ENCODE data around the gene HUNK.

DNA sequence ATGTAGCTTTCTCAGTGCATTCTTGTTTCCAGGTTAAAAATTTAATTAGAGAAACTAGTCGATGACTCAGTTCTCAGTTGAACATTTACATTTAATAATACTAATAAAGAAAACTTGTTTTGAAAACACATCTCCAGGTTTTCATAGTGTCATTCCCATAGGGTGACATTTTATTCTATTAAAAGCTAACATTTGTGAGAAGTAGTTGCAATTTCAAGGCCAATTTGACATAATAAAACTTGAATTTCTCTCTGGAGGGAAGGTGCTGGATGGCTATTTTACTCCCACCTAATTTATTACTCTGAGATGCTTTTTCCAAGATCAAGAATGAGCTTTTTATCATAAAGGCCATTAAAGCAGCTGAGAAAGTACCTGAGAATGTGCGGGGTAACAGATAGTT is 16.6 kb downstream of the HUNK start:
- TF ChIP-seq POLR2A (IDR thresholded peaks at IDR 0.05), result no peak
- TF ChIP-seq, protein P1, sequence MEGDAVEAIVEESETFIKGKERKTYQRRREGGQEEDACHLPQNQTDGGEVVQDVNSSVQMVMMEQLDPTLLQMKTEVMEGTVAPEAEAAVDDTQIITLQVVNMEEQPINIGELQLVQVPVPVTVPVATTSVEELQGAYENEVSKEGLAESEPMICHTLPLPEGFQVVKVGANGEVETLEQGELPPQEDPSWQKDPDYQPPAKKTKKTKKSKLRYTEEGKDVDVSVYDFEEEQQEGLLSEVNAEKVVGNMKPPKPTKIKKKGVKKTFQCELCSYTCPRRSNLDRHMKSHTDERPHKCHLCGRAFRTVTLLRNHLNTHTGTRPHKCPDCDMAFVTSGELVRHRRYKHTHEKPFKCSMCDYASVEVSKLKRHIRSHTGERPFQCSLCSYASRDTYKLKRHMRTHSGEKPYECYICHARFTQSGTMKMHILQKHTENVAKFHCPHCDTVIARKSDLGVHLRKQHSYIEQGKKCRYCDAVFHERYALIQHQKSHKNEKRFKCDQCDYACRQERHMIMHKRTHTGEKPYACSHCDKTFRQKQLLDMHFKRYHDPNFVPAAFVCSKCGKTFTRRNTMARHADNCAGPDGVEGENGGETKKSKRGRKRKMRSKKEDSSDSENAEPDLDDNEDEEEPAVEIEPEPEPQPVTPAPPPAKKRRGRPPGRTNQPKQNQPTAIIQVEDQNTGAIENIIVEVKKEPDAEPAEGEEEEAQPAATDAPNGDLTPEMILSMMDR (IDR thresholded peaks at IDR 0.05), result no peak

All from right lobe of liver (tissue), 4 donors.